Omental fat pad (tissue), 4 donors: ENCODE data around the gene VARS2. TPM values are rescaled to one million over a fixed set of nuclear protein-coding genes. Genes with fewer than 3 reads are reported as not detected.

Source experiments
- ATAC-seq: fragments of 150-250 bp; one replicate; pipeline ENCODE4 v1.9.1; 2016; ENCODE audit warnings: mild to moderate bottlenecking, moderate library complexity; ENCODE audit not compliant: low FRiP score
- DNase-seq: peaks from one replicate; pipeline ENCODE4 v3.0.0-alpha.2; 2019; ENCODE audit warnings: low spot score
- total RNA-seq, 4 donors: library from RNA; depleted of rRNA; stranded (reverse); fragments of >200 nt; gene quantifications; one replicate each; pipeline ENCODE4 v1.1.0, GENCODE V29; 2016
- TF ChIP-seq, protein P1 (sequence below), 3 donors: fragments of 450-650 bp; IDR thresholded peaks; one replicate each; pipeline ENCODE4 v1.5.1; 2016 to 2017; ENCODE audit warnings: antibody characterized with exemption in 3 of 3, mild to moderate bottlenecking in 3 of 3, moderate library complexity in 2 of 3

The VARS2 gene
- total RNA-seq, 4 donors from 2014 or later = 14.0 to 18.8 (median 16.6) TPM

DNA sequence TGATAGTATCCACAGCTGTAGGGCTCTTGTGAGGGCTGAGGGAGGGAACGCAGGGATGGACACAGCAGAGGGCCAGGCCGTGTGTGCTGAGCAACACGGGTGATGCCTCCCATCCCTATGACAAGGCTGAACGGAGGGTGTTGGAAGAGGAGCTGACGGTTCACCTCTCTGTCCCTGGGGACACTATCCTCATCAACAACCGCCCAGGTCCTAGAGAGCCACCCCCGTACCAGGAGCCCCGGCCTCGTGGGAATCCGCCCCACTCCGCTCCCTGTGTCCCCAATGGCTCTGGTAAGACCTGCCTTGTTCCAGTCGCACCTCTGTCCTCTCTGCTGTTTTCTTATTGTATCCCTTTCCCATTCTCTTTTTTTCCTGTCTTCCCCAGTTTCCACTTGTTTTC lies 19.7 kb upstream of the VARS2 start:
- TF ChIP-seq, protein P1, sequence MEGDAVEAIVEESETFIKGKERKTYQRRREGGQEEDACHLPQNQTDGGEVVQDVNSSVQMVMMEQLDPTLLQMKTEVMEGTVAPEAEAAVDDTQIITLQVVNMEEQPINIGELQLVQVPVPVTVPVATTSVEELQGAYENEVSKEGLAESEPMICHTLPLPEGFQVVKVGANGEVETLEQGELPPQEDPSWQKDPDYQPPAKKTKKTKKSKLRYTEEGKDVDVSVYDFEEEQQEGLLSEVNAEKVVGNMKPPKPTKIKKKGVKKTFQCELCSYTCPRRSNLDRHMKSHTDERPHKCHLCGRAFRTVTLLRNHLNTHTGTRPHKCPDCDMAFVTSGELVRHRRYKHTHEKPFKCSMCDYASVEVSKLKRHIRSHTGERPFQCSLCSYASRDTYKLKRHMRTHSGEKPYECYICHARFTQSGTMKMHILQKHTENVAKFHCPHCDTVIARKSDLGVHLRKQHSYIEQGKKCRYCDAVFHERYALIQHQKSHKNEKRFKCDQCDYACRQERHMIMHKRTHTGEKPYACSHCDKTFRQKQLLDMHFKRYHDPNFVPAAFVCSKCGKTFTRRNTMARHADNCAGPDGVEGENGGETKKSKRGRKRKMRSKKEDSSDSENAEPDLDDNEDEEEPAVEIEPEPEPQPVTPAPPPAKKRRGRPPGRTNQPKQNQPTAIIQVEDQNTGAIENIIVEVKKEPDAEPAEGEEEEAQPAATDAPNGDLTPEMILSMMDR (IDR thresholded peaks at IDR 0.05) = no peak

DNA sequence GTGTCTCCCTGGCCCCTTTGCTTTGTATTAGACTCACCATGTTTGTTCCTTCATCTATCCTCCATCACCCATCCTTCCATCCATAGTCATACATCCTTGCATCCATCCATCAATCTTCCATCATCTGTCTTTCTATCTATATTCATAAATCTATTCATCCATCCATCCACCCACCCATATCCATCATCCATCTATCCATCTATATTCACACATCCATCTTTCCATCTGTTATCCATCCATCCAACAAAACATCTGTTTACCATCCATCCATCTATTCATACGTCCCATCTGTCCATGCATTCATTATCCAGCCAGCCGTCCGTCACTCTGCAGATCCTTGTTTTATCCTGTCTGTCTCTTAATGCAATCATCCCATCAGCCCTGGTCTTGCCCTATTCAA lies 19.1 kb upstream of the VARS2 start:
- DNase-seq = no peak
- ATAC-seq = no peak
- TF ChIP-seq, protein P1 (IDR thresholded peaks at IDR 0.05) = no peak

More for the DNA sequence above, 19.7 kb upstream of the VARS2 start:
- ATAC-seq (no peak), DNase-seq (no peak)

DNA sequence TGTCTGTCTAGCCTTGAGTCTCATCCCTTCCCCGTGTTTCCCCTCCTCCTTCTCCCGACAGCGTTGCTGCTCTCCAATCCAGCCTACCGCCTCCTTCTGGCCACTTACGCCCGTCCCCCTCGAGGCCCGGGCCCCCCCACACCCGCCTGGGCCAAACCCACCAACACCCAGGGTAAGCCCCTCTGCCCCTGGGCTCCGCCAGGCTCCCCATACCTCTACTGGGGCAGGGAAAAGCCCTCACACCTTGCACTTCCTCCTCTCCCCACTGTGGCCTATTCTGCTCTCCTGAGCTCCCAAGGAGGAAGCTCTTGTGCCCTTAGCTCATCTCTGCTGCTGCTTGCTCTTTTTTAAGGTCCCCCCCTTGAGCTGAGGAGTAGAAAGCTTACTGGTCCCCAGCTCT lies 18.7 kb upstream of the VARS2 start:
- DNase-seq (no peak), ATAC-seq (no peak)
- TF ChIP-seq, protein P1 (IDR thresholded peaks at IDR 0.05) = no peak

DNA sequence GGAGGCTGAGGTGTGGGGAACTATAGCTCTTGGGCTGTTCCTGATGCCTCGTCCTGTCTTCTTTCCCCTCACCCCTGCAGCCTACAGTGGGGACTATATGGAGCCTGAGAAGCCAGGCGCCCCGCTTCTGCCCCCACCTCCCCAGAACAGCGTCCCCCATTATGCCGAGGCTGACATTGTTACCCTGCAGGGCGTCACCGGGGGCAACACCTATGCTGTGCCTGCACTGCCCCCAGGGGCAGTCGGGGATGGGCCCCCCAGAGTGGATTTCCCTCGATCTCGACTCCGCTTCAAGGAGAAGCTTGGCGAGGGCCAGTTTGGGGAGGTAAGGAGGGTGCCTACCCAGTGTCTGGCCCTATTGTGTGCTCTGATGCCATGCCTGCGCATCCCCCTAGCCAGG lies 17.5 kb upstream of the VARS2 start:
- DNase-seq (no peak), ATAC-seq (no peak)
- TF ChIP-seq, protein P1 (IDR thresholded peaks at IDR 0.05) = no peak

DNA sequence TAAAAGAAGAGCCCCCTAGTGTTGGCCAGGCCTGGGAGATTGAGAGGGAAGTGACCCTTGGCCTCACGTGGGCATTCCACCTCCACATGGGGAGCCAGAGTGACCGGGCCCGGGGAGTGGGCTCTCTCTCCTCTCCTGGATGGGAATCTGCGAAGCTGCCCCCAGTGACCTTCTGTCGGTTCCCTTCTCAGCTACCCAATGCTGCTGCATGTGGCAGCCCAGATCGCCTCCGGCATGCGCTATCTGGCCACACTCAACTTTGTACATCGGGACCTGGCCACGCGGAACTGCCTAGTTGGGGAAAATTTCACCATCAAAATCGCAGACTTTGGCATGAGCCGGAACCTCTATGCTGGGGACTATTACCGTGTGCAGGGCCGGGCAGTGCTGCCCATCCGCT lies 16.2 kb upstream of the VARS2 start:
- DNase-seq = no peak
- TF ChIP-seq, protein P1 (IDR thresholded peaks at IDR 0.05) = no peak
- ATAC-seq = no peak

DNA sequence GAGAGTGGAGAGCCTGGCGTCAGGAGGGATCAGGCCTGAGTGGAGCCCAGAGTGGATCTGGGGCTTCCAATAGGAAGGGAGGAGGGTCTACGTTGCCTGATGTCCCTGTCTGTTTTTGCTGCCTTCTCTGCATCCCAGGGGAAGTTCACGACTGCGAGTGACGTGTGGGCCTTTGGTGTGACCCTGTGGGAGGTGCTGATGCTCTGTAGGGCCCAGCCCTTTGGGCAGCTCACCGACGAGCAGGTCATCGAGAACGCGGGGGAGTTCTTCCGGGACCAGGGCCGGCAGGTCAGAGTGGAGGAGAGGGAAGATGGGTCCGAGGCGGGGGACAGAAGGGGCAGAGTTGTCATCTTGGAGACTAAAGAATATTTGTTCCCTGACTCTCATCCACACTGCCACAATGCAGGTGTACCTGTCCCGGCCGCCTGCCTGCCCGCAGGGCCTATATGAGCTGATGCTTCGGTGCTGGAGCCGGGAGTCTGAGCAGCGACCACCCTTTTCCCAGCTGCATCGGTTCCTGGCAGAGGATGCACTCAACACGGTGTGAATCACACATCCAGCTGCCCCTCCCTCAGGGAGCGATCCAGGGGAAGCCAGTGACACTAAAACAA lies 15.2 kb upstream of the VARS2 start:
- TF ChIP-seq, protein P1 (IDR thresholded peaks at IDR 0.05) = no peak
- ATAC-seq = no peak

DNA sequence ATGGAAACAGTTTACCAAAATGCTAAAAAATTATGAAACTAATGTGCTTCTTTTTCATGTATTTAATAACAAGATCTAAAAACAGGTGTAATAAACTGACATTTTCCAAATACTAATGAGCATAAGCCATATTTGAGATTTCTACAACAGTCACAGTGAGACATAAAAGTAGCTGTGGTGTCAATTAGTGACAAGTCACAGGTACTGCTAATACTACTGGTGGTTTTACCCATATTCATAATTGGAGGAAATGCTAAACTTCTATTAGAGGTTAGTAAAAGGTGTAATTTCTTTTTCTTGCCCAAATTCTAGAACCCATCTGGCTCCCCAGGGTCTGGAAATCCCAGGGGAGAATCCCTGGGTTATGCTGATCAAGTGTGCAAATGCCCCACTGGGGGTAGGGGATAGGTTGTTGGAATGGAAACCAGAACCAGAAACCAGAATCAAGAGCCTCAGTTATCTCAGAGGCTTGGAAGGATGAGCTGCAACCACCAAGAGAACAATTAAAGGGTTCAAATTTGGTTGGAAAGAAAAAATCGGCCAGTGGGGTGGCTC lies 13.1 kb upstream of the VARS2 start:
- ATAC-seq (no peak), DNase-seq (no peak)
- TF ChIP-seq, protein P1 (IDR thresholded peaks at IDR 0.05) = no peak

More for the DNA sequence above, 15.2 kb upstream of the VARS2 start:
- no peak for DNase-seq
